A673 (cell line): ENCODE data around the gene HOXB9. TPM values are rescaled to one million over a fixed set of nuclear protein-coding genes. Genes with fewer than 3 reads are reported as not detected.

Experiments
- BruUV-seq: library from RNA; stranded (reverse); fragments of 400-500 nt; replicated peaks from 2 replicates; lab custom pipeline; 2021; lab: Mats Ljungman, UMichigan
- CTCF ChIA-PET: fragments of 300-600 bp; sonication (Branson Sonifier 250); formaldehyde crosslinking; loops from one replicate; lab custom pipeline; 2022; ENCODE audit warnings: antibody characterized with exemption; lab: Charles Lee
- POLR2A ChIA-PET: fragments of 300-600 bp; sonication (Branson Sonifier 250); formaldehyde crosslinking; loops from one replicate; lab custom pipeline; 2022; ENCODE audit warnings: antibody characterized with exemption; ENCODE audit not compliant: low non-redundant PET; lab: Charles Lee
- DNase-seq: peaks from one replicate; pipeline ENCODE4 v3.0.0-alpha.2; 2015; ENCODE audit warnings: low spot score
- H3K27ac ChIP-seq: fragments of 200-600 bp; sonication (generic); 2 replicates; pipeline ENCODE4 v1.5.1; 2016; ENCODE audit warnings: mixed run types, low read depth, mild to moderate bottlenecking, mixed read lengths, antibody characterized with exemption, low read length; ENCODE audit not compliant: poor library complexity, severe bottlenecking
- H3K27me3 ChIP-seq: fragments of 200-600 bp; sonication (generic); replicated peaks from 2 replicates; pipeline ENCODE4 v1.6.1; 2017; ENCODE audit warnings: mixed run types, low read depth, mild to moderate bottlenecking, mixed read lengths, antibody characterized with exemption, low read length; ENCODE audit not compliant: insufficient read depth, poor library complexity
- H3K36me3 ChIP-seq: fragments of 200-600 bp; sonication (generic); 2 replicates; pipeline ENCODE4 v1.6.1; 2016; ENCODE audit warnings: mixed run types, mild to moderate bottlenecking, mixed read lengths, antibody characterized with exemption, low read length; ENCODE audit not compliant: insufficient read depth, poor library complexity, severe bottlenecking
- H3K4me1 ChIP-seq: fragments of 200-600 bp; sonication (generic); 2 replicates; pipeline ENCODE4 v1.6.1; 2017; ENCODE audit warnings: mixed run types, mild to moderate bottlenecking, mixed read lengths, antibody characterized with exemption, low read length; ENCODE audit not compliant: insufficient read depth, poor library complexity, severe bottlenecking
- H3K4me3 ChIP-seq: fragments of 200-600 bp; sonication (generic); 2 replicates; pipeline ENCODE4 v1.5.1; 2016; ENCODE audit warnings: low read depth, mixed run types, mild to moderate bottlenecking, mixed read lengths, low read length; ENCODE audit not compliant: poor library complexity, severe bottlenecking
- H3K9me3 ChIP-seq: fragments of 200-600 bp; sonication (generic); 2 replicates; pipeline ENCODE4 v1.6.1; 2016; ENCODE audit warnings: mixed run types, low read depth, mild to moderate bottlenecking, mixed read lengths, antibody characterized with exemption, low read length; ENCODE audit not compliant: poor library complexity, severe bottlenecking
- CTCF ChIP-seq: fragments of 300-800, 200-600 bp; sonication (generic); conservative IDR thresholded peaks from 2 replicates; pipeline ENCODE4 v1.5.1; 2017; ENCODE audit warnings: low read depth, mild to moderate bottlenecking, antibody characterized with exemption, low read length, moderate library complexity, mixed read lengths
- EZH2 ChIP-seq: fragments of 200-600 bp; sonication (generic); IDR thresholded peaks from 2 replicates; pipeline ENCODE4 v1.6.1; 2017; ENCODE audit warnings: borderline replicate concordance, low read depth, mild to moderate bottlenecking, mixed read lengths, antibody characterized with exemption, low read length; ENCODE audit not compliant: poor library complexity, severe bottlenecking
- intact Hi-C: fragments of 100-400 bp; cut with micrococcal nuclease; formaldehyde crosslinking; loops from one replicate; pipeline ENCODE4 v1.10.0; 2022; ENCODE audit not compliant: unreplicated experiment
- total RNA-seq: library from RNA; stranded (reverse); gene quantifications from 2 replicates; pipeline ENCODE4 v1.2.3, GENCODE V29; 2021

HOXB9 gene
- total RNA-seq, 1 experiment from 2014 or later: 8.2 TPM

- no peaks in the 10 kb centered on the region for H3K27me3 ChIP-seq
- CTCF ChIA-PET: no interaction called here
- peaks cover 6% of the 10 kb centered on the region for H3K36me3 ChIP-seq
- intact Hi-C loops: no loop called here
- peak overlapping the region; percentile 35 for H3K27ac ChIP-seq
- TF ChIP-seq CTCF (no peak), EZH2 (no peak)
- DNase-seq: no peak
- POLR2A ChIA-PET: no interaction called here
- H3K4me1 ChIP-seq: peaks cover 35% of the 10 kb centered on the region
- no peaks in the 10 kb centered on the region for H3K9me3 ChIP-seq
- BruUV-seq: no TSS peak
- H3K4me3 ChIP-seq: peak overlapping the region; percentile 87
These were observed 17.1 kb downstream of the HOXB9 start for GRCh38 chr17:48609033-48609432.

DNA sequence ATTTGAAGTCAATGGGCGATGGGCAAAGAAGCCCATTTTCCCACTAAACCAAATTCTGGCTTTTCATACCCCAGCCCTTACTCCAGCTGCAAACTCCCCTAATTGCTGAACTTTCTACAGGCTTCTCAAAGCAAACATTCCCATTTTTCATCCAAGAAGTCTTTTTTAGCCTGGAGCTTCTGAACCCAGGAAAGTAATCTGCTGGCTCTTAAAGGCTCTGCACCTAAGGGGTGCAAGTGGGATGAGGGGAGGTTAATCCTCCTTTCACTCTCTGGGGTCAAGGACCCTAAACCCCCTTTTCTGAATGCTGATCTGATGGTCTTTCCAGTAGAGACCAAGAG lies 17.7 kb downstream of the HOXB9 start:
- TF ChIP-seq CTCF: no peak
- TF ChIP-seq EZH2: no peak
- POLR2A ChIA-PET: no interaction called here
- peak overlapping the region; percentile 35 for H3K27ac ChIP-seq
- H3K9me3 ChIP-seq: no peaks in the 10 kb centered on the region
- peaks cover 6% of the 10 kb centered on the region for H3K36me3 ChIP-seq
- intact Hi-C loops: no loop called here
- no peak overlapping the region for H3K4me3 ChIP-seq
- CTCF ChIA-PET: no interaction called here
- DNase-seq: no peak
- peaks cover 35% of the 10 kb centered on the region for H3K4me1 ChIP-seq
- no peaks in the 10 kb centered on the region for H3K27me3 ChIP-seq
- BruUV-seq: no TSS peak

GRCh38 chr17:48606892-48607614 lies 19.1 kb downstream of the HOXB9 start:
- no TSS peak for BruUV-seq
- no peak overlapping the region for H3K27ac ChIP-seq
- peaks cover 36% of the 10 kb centered on the region for H3K4me1 ChIP-seq
- ChIA-PET POLR2A (interaction anchor here (0.5 kb wide), 1 partner anchor 499 kb away, joined by 3 read pairs; the partner anchor contains the start of gene SNX11), CTCF (no interaction called here)
- no peak for DNase-seq
- TF ChIP-seq EZH2: no peak
- TF ChIP-seq CTCF: no peak
- peaks cover 6% of the 10 kb centered on the region for H3K36me3 ChIP-seq
- no peaks in the 10 kb centered on the region for H3K27me3 ChIP-seq
- no peaks in the 10 kb centered on the region for H3K9me3 ChIP-seq
- intact Hi-C loops: no loop called here
- no peak overlapping the region for H3K4me3 ChIP-seq
